GM12878 (cell line): Measurements from ENCODE around the gene EIF3D. TPM values are rescaled to one million over a fixed set of nuclear protein-coding genes. Genes with fewer than 3 reads are reported as not detected.

Experiments used
- ATAC-seq: fragments of 200-7000 bp; cut with Tn5 transposase; 3 replicates; pipeline ENCODE4 v1.9.1; 2020; ENCODE audit warnings: mild to moderate bottlenecking, moderate library complexity
- BruUV-seq: library from RNA; stranded (reverse); fragments of 400-500 nt; replicated peaks from 2 replicates; lab custom pipeline; 2021; lab: Mats Ljungman, UMichigan
- CTCF ChIA-PET: fragments of 300-600 bp; sonication (Branson Sonifier 250); formaldehyde crosslinking; extraction: SDS; loops from one replicate; lab custom pipeline; 2021; ENCODE audit warnings: inconsistent platforms; lab: Yijun Ruan, JAX
- POLR2A ChIA-PET: fragments of 350-600 bp; formaldehyde crosslinking; extraction: SDS; loops from one replicate; lab custom pipeline; 2021; ENCODE audit warnings: inconsistent platforms; lab: Charles Lee
- RAD21 ChIA-PET: fragments of 300-600 bp; sonication (Branson Sonifier 250); formaldehyde crosslinking; loops from one replicate; lab custom pipeline; 2023; ENCODE audit warnings: antibody characterized with exemption; ENCODE audit not compliant: unreplicated experiment; lab: Charles Lee
- SMC1A ChIA-PET: fragments of 300-600 bp; sonication (Branson Sonifier 250); formaldehyde crosslinking; loops from one replicate; lab custom pipeline; 2023; ENCODE audit not compliant: unreplicated experiment, uncharacterized antibody; lab: Charles Lee
- DNase-seq: peaks from one replicate; pipeline ENCODE4 v3.0.0-alpha.2; 2011; ENCODE audit warnings: low read depth, low spot score
- FAIRE-seq: peaks from 3 replicates; lab custom pipeline; 2011; peaks lifted over from hg19 to GRCh38; lab: Jason Lieb, UNC
- H2AFZ ChIP-seq: 2 replicates; pipeline ENCODE4 v1.6.0; 2011; ENCODE audit warnings: low read depth, low read length, control low read depth; ENCODE audit not compliant: control insufficient read depth
- H3K27ac ChIP-seq: 2 replicates; pipeline ENCODE4 v1.5.1; 2011; ENCODE audit warnings: control low read depth; ENCODE audit not compliant: control insufficient read depth, insufficient read depth
- H3K27me3 ChIP-seq, 2 experiments: replicated peaks in 1 of 2; 2 replicates each; pipeline versions ENCODE4 v1.6.0 to v1.6.1; 2011; ENCODE audit warnings: low read length in 1 of 2; ENCODE audit not compliant: control insufficient read depth in 2 of 2, insufficient read depth in 2 of 2
- H3K36me3 ChIP-seq, 2 experiments: 2 replicates each; pipeline ENCODE4 v1.5.1; 2011; ENCODE audit warnings: low read length in 1 of 2; ENCODE audit not compliant: control insufficient read depth in 2 of 2, insufficient read depth in 2 of 2
- H3K4me1 ChIP-seq: 2 replicates; pipeline ENCODE4 v1.6.1; 2011; ENCODE audit warnings: mild to moderate bottlenecking, low read length, moderate library complexity, mixed read lengths; ENCODE audit not compliant: control insufficient read depth, insufficient read depth
- H3K4me2 ChIP-seq: 2 replicates; pipeline ENCODE4 v1.6.0; 2011; ENCODE audit warnings: control low read depth; ENCODE audit not compliant: control insufficient read depth, insufficient read depth
- H3K4me3 ChIP-seq: fragments of 200-600 bp; sonication (generic); 2 replicates; pipeline ENCODE4 v1.5.1; 2016
- H3K79me2 ChIP-seq: 2 replicates; pipeline ENCODE4 v1.6.0; 2011; ENCODE audit warnings: low read length; ENCODE audit not compliant: control insufficient read depth, insufficient read depth
- H3K9ac ChIP-seq: 2 replicates; pipeline ENCODE4 v1.8.0; 2011; ENCODE audit warnings: low read length, control low read depth, mixed read lengths; ENCODE audit not compliant: control insufficient read depth, insufficient read depth
- H3K9me3 ChIP-seq: replicated peaks from 3 replicates; pipeline ENCODE4 v1.5.1; 2011; ENCODE audit warnings: mild to moderate bottlenecking, low read length; ENCODE audit not compliant: control insufficient read depth, insufficient read depth
- H4K20me1 ChIP-seq: 2 replicates; pipeline ENCODE4 v1.6.0; 2011; ENCODE audit not compliant: control insufficient read depth, insufficient read depth
- NRF1 ChIP-seq: conservative IDR thresholded peaks from 2 replicates; pipeline ENCODE4 v1.6.1; 2011; ENCODE audit warnings: mild to moderate bottlenecking, low read depth, low read length, improper control_type of control experiment
- RB1 ChIP-seq: fragments of 450-650 bp; formaldehyde crosslinking; IDR thresholded peaks from 2 replicates; pipeline ENCODE4 v1.6.1; 2017; ENCODE audit warnings: mild to moderate bottlenecking, borderline replicate concordance
- RUNX3 ChIP-seq: IDR thresholded peaks from 2 replicates; pipeline ENCODE4 v1.6.1; 2012; ENCODE audit warnings: low read length, inconsistent platforms
- SIX5 ChIP-seq: IDR thresholded peaks from 2 replicates; pipeline ENCODE4 v1.6.1; 2011; ENCODE audit warnings: mild to moderate bottlenecking, low read depth, low read length, moderate library complexity; ENCODE audit not compliant: severe bottlenecking
- SMAD5 ChIP-seq: IDR thresholded peaks from 2 replicates; pipeline ENCODE4 v1.6.1; 2016; ENCODE audit warnings: antibody characterized with exemption, low read depth
- SREBF1 ChIP-seq: IDR thresholded peaks from 2 replicates; pipeline ENCODE4 v1.6.1; 2012; ENCODE audit warnings: mild to moderate bottlenecking, low read length
- TAF1 ChIP-seq: IDR thresholded peaks from 2 replicates; pipeline ENCODE4 v1.6.1; 2011; ENCODE audit warnings: mild to moderate bottlenecking, low read depth, low read length, borderline replicate concordance
- TCF7 ChIP-seq: IDR thresholded peaks from 2 replicates; pipeline ENCODE4 v1.6.1; 2014; ENCODE audit warnings: antibody characterized with exemption, borderline replicate concordance
- WGBS: methylation state at CpG from one replicate; pipeline ENCODE4 v1.1.6; 2016; ENCODE audit warnings: low lambda C conversion rate; ENCODE audit not compliant: insufficient replicate concordance, insufficient coverage; ENCODE audit errors: missing lambda C conversion rate; 5-methylcytosine and 5-hydroxymethylcytosine counted together
- in situ Hi-C: fragments of 300-500 bp; cut with MboI; formaldehyde crosslinking; loops from 9 replicates; pipeline ENCODE4 v1.14.3; 2018; ENCODE audit warnings: mixed read lengths
- intact Hi-C: fragments of 100-400 bp; cut with micrococcal nuclease; formaldehyde crosslinking; loops from one replicate; pipeline ENCODE4 v1.14.2; 2022; ENCODE audit not compliant: unreplicated experiment
- polyA plus RNA-seq, 11 experiments: library from polyadenylated mRNA; depleted of rRNA in 4 of 11; unstranded in 6 of 11; stranded (reverse) in 5 of 11; fragments of >200 nt; fragmentation: Nextera tagmentation in 4 of 11; fragmentation: Illumina TruSeq in 1 of 11; extraction: Ambion mirVana in 4 of 11; extraction: Trizol in 1 of 11; gene quantifications; 1 replicate in 1 of 11; 2 replicates in 10 of 11; pipeline versions ENCODE4 v1.2.1 to v1.2.3, GENCODE V29; 2011 to 2016; ENCODE audit warnings: inconsistent platforms in 2 of 11, missing spikeins in 2 of 11, low read depth in 1 of 11
- total RNA-seq, 4 experiments: library from RNA; depleted of rRNA in 3 of 4; stranded (reverse); fragments of >200 nt in 3 of 4; fragmentation: Illumina TruSeq in 1 of 4; extraction: Trizol in 1 of 4; gene quantifications; 2 replicates each; pipeline versions ENCODE4 v1.2.1 to v1.2.3, GENCODE V29; 2013 to 2021
- TF ChIP-seq, protein P1 (sequence below): fragments of 450-650 bp; IDR thresholded peaks from 2 replicates; pipeline ENCODE4 v1.6.1; 2017; ENCODE audit warnings: antibody characterized with exemption, mild to moderate bottlenecking, moderate library complexity
- TF ChIP-seq, protein P2 (sequence below): IDR thresholded peaks from 2 replicates; pipeline ENCODE4 v1.6.1; 2012; ENCODE audit warnings: low read depth, low read length, improper control_type of control experiment

Gene EIF3D
- total and polyA plus RNA-seq, 10 of the 15 experiments (the other 5 are each of a cell fraction or from before 2014, with no cell fraction given), result 240 to 558 (median 420) TPM

DNA sequence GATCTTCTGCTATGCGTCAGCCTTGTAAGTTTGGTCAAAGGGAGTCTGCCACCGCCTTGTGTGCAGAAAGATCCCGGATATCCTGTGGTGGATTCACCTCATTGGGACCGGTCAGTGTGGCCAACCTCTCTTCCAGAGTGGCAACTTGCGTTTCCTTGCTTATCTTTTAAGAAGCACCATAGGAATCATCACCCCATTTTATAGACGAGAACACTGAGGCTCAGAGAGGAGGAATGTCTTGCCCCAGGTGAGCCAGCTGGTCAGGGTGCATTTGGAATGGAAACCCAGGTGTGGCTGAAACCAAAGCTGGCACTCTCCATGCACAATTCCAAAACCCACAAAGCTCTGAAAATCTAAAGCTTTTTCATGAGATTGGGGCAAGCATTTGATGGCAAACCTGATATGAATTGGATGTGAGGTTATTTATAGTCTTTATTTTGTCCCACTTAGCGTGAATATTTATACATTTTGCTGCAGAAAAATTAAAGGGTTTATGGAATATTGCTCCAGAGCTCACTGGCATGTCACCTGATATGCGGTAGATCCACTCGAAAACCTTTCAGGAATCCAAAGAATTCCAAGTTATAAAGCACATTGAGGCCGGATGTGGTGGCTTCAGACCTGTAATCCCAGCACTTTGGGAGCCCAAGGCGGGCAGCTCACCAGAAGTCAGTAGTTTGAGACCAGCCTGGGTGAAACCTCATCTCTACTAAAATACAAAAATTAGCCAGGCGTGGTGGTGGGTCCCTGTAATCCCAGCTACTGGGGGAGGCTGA lies 12.1 kb upstream of the EIF3D start (continued):
- TF ChIP-seq, protein P1, sequence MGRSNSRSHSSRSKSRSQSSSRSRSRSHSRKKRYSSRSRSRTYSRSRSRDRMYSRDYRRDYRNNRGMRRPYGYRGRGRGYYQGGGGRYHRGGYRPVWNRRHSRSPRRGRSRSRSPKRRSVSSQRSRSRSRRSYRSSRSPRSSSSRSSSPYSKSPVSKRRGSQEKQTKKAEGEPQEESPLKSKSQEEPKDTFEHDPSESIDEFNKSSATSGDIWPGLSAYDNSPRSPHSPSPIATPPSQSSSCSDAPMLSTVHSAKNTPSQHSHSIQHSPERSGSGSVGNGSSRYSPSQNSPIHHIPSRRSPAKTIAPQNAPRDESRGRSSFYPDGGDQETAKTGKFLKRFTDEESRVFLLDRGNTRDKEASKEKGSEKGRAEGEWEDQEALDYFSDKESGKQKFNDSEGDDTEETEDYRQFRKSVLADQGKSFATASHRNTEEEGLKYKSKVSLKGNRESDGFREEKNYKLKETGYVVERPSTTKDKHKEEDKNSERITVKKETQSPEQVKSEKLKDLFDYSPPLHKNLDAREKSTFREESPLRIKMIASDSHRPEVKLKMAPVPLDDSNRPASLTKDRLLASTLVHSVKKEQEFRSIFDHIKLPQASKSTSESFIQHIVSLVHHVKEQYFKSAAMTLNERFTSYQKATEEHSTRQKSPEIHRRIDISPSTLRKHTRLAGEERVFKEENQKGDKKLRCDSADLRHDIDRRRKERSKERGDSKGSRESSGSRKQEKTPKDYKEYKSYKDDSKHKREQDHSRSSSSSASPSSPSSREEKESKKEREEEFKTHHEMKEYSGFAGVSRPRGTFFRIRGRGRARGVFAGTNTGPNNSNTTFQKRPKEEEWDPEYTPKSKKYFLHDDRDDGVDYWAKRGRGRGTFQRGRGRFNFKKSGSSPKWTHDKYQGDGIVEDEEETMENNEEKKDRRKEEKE, result no peak
- TF ChIP-seq RB1 (no peak), NRF1 (no peak)
- TF ChIP-seq, all 136 proteins: peak for 0

DNA sequence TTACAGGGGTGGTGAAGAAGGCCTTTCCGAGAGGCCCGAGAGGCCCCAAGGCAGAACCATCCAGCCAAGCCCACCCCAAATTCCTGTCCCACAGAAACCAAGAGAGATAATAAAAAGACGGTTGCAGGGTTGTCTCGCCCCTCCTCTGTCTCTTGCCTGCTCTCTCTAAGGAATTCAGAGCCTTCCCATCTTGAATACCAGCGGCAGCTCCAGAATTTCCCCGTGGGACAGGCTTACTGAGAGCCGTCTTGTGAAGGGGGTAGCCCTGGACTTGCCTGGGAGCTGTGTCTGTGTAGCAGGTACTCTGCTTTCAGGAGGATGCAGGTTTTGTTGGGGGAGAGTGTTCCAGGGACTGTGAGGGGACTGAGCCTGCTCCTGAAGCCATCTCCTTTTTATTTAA lies 9.6 kb upstream of the EIF3D start:
- SMC1A ChIA-PET, result interaction anchor here (1.2 kb wide), 1 partner anchor 57 kb away, joined by 5 read pairs; the partner anchor contains the start of gene TXN2
- H3K27ac ChIP-seq, result no peak overlapping the region
- H3K9me3 ChIP-seq, result peaks cover 2% of the 10 kb centered on the region; the same call in 1 of the 3 replicates
- no peak overlapping the region for H3K4me3 ChIP-seq
- H3K36me3 ChIP-seq, result no peaks in the 10 kb centered on the region
- H3K4me1 ChIP-seq, result no peaks in the 10 kb centered on the region
- FAIRE-seq (no peak), DNase-seq (no peak), ATAC-seq (no peak)
- WGBS, result 25% methylated on average over 7 of the region's 7 CpGs
- no peaks in the 10 kb centered on the region for H3K79me2 ChIP-seq
- H3K27me3 ChIP-seq, result peaks cover 0 to 5% of the 10 kb centered on the region in 2 experiments; a peak in 2 of 4 replicates
- H2AFZ ChIP-seq, result no peak overlapping the region
- no peaks in the 10 kb centered on the region for H4K20me1 ChIP-seq
- in situ Hi-C loops (no loop called here), intact Hi-C loops (no loop called here)
- RAD21 ChIA-PET, result no interaction called here
- H3K4me2 ChIP-seq, result no peak overlapping the region
- TF ChIP-seq RUNX3 (no peak), TAF1 (no peak), TCF7 (no peak), SIX5 (no peak), SMAD5 (no peak), SREBF1 (no peak)
- TF ChIP-seq, protein P2, sequence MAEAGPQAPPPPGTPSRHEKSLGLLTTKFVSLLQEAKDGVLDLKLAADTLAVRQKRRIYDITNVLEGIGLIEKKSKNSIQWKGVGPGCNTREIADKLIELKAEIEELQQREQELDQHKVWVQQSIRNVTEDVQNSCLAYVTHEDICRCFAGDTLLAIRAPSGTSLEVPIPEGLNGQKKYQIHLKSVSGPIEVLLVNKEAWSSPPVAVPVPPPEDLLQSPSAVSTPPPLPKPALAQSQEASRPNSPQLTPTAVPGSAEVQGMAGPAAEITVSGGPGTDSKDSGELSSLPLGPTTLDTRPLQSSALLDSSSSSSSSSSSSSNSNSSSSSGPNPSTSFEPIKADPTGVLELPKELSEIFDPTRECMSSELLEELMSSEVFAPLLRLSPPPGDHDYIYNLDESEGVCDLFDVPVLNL, result no peak
- CTCF ChIA-PET, result interaction anchor here (0.7 kb wide), 1 partner anchor 299 kb away, joined by 3 read pairs; the partner anchor contains the start of gene APOL2
- H3K9ac ChIP-seq, result no peak overlapping the region
- POLR2A ChIA-PET, result no interaction called here
- BruUV-seq, result no TSS peak
